GM12892 (cell line): ENCODE data around the gene PDHB.

Experiments used
- POLR2A ChIP-seq: IDR thresholded peaks from 2 replicates; pipeline ENCODE4 v1.6.1; 2011; ENCODE audit warnings: low read depth, low read length, control low read depth
- POLR2AphosphoS5 ChIP-seq: IDR thresholded peaks from 2 replicates; pipeline ENCODE4 v1.6.1; 2011; ENCODE audit warnings: low read depth, low read length, control low read depth

DNA sequence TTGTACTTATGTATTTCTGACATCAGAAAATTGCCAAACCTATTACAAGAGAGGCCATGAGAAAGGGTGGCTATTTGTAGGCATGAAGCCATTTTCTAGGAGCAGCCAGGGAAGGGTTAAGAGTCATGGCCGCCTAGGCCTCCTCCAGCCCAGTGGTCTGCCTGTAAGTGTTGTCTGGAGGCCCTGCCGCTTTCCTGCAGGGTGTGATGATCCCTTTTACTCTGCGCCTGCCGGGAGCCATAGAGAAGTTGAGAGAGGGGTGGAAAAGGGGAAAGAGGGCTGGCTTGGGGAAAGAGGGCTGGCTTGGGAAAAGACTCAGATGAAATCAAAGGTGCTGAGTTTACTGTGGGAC is 29.2 kb upstream of the PDHB start:
- TF ChIP-seq POLR2AphosphoS5 = no peak
- no peak for TF ChIP-seq POLR2A
